HepG2 (cell line): ENCODE data around the gene TARS3. TPM values are rescaled to one million over a fixed set of nuclear protein-coding genes. Genes with fewer than 3 reads are reported as not detected.

Source experiments
- CC2D1A ChIP-seq: sonication (generic); formaldehyde crosslinking; IDR thresholded peaks from 2 replicates; pipeline ENCODE4 v1.8.1; 2023; ENCODE audit warnings: mild to moderate bottlenecking, missing genetic modification reagents
- IKZF1 ChIP-seq: fragments of 450-650 bp; IDR thresholded peaks from 2 replicates; pipeline ENCODE4 v1.7.1; 2016
- KDM4B ChIP-seq: sonication (generic); formaldehyde crosslinking; IDR thresholded peaks from 2 replicates; pipeline ENCODE4 v1.4.0; 2020; ENCODE audit warnings: missing genetic modification reagents
- NBN ChIP-seq: fragments of 450-650 bp; conservative IDR thresholded peaks from 2 replicates; pipeline ENCODE4 v1.6.1; 2017
- PRPF4 ChIP-seq: fragments of 200-400 bp; formaldehyde crosslinking; IDR thresholded peaks from 2 replicates; pipeline ENCODE4 v1.6.1; 2016; ENCODE audit warnings: low read length, low read depth; ENCODE audit not compliant: poor library complexity, severe bottlenecking
- polyA plus RNA-seq, 8 experiments: library from polyadenylated mRNA; depleted of rRNA in 3 of 8; stranded (reverse) in 7 of 8; unstranded in 1 of 8; fragments of >200 nt; fragmentation: Illumina TruSeq in 4 of 8; extraction: Trizol in 4 of 8; gene quantifications; 2 replicates each; pipeline versions ENCODE4 v1.2.1 to v1.2.3, GENCODE V29; 2011 to 2016; ENCODE audit warnings: low read depth in 4 of 8, missing spikeins in 1 of 8, mixed read lengths in 1 of 8; ENCODE audit not compliant: insufficient read depth in 1 of 8
- total RNA-seq, 5 experiments: library from RNA; depleted of rRNA; stranded (reverse); fragments of >200 nt; fragmentation: Illumina TruSeq; extraction: Trizol; gene quantifications; 2 replicates each; pipeline ENCODE4 v1.2.3, GENCODE V29; 2016; ENCODE audit warnings: low read depth in 1 of 5
- TF ChIP-seq, protein P1 (sequence below): sonication (generic); formaldehyde crosslinking; IDR thresholded peaks from 2 replicates; pipeline ENCODE4 v1.9.0; 2021; ENCODE audit warnings: missing genetic modification reagents, mild to moderate bottlenecking, borderline replicate concordance
- TF ChIP-seq, protein P2 (sequence below): sonication (generic); formaldehyde crosslinking; IDR thresholded peaks from 2 replicates; pipeline ENCODE4 v1.8.0; 2022; ENCODE audit warnings: missing genetic modification reagents, mild to moderate bottlenecking, inconsistent platforms, borderline replicate concordance
- TF ChIP-seq, protein P3 (sequence below): sonication (generic); formaldehyde crosslinking; IDR thresholded peaks from 2 replicates; pipeline ENCODE4 v1.5.0; 2020; ENCODE audit warnings: mild to moderate bottlenecking, missing genetic modification reagents
- TF ChIP-seq, protein P4 (sequence below): sonication (generic); formaldehyde crosslinking; IDR thresholded peaks from 2 replicates; pipeline ENCODE4 v1.5.0; 2020; ENCODE audit warnings: missing genetic modification reagents
- TF ChIP-seq, protein P5 (sequence below): sonication (generic); formaldehyde crosslinking; IDR thresholded peaks from 2 replicates; pipeline ENCODE4 v1.5.0; 2020; ENCODE audit warnings: missing genetic modification reagents
- TF ChIP-seq, protein P6 (sequence below): sonication (generic); formaldehyde crosslinking; IDR thresholded peaks from 2 replicates; pipeline ENCODE4 v1.4.0; 2020; ENCODE audit warnings: missing genetic modification reagents, borderline replicate concordance

Gene TARS3
- total and polyA plus RNA-seq, 2 of the 13 experiments (the other 11 are each of a cell fraction or from before 2014, with no cell fraction given) = 4.1 to 11.7 TPM

DNA sequence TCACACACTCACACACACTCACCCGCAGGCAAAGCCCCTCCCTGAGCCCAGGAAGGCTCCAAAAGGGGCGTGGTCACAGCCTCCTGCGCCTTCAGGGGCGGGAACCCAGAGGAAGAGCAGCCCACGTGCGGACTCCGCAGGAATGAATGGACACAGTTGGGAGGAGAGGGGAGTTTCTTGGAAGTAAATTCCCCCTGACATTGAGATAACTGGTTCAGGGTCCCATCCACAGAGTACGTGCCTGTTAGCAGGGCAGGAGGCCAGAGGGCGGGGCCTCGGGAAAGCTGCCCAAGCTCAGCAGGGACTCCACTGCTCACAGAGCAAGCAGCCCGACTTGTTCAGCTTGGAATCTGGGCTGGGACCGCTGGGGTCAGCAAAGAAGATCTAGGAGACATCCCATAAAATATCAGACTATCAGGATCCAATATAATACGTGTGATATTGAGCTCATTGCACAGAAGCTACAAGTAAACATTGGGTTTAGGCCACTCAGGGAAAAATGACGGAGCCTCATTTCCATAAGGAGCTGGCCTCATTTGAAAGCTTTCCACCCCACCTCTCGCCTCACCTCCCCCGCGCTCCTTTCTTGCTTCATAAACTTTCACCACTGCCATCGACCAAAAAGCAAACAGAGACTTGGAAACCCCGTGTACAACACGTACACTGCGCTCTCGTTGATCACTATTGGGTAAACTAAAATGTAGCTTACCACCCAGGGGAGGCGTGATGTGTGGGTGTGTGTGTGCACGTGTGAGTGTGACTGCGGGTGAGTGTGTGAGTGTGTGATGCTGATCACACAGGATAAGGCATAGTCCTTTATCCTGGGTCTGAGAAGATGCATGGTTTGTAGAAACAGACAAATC lies 108.1 kb downstream of the TARS3 start (continued):
- TF ChIP-seq, protein P1, sequence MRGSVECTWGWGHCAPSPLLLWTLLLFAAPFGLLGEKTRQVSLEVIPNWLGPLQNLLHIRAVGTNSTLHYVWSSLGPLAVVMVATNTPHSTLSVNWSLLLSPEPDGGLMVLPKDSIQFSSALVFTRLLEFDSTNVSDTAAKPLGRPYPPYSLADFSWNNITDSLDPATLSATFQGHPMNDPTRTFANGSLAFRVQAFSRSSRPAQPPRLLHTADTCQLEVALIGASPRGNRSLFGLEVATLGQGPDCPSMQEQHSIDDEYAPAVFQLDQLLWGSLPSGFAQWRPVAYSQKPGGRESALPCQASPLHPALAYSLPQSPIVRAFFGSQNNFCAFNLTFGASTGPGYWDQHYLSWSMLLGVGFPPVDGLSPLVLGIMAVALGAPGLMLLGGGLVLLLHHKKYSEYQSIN (CRISPR knock-in tag) = no peak
- TF ChIP-seq, protein P2, sequence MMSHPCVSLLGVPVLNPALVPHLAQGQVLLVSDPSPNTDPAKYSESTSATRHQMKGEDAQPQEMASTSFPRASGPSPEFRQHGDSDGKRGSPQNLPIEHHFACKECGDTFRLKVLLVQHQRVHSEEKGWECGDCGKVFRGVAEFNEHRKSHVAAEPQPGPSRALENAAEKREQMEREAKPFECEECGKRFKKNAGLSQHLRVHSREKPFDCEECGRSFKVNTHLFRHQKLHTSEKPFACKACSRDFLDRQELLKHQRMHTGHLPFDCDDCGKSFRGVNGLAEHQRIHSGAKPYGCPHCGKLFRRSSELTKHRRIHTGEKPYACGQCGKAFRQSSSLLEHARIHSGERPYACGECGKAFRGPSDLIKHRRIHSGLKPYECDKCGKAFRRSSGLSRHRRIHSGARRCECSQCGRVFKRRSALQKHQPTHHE = 0 out of 2 replicates have a peak, but pooled peaks have one; percentile 71
- no peak for TF ChIP-seq NBN
- TF ChIP-seq, protein P3, sequence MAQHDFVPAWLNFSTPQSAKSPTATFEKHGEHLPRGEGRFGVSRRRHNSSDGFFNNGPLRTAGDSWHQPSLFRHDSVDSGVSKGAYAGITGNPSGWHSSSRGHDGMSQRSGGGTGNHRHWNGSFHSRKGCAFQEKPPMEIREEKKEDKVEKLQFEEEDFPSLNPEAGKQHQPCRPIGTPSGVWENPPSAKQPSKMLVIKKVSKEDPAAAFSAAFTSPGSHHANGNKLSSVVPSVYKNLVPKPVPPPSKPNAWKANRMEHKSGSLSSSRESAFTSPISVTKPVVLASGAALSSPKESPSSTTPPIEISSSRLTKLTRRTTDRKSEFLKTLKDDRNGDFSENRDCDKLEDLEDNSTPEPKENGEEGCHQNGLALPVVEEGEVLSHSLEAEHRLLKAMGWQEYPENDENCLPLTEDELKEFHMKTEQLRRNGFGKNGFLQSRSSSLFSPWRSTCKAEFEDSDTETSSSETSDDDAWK = no peak
- TF ChIP-seq, protein P4, sequence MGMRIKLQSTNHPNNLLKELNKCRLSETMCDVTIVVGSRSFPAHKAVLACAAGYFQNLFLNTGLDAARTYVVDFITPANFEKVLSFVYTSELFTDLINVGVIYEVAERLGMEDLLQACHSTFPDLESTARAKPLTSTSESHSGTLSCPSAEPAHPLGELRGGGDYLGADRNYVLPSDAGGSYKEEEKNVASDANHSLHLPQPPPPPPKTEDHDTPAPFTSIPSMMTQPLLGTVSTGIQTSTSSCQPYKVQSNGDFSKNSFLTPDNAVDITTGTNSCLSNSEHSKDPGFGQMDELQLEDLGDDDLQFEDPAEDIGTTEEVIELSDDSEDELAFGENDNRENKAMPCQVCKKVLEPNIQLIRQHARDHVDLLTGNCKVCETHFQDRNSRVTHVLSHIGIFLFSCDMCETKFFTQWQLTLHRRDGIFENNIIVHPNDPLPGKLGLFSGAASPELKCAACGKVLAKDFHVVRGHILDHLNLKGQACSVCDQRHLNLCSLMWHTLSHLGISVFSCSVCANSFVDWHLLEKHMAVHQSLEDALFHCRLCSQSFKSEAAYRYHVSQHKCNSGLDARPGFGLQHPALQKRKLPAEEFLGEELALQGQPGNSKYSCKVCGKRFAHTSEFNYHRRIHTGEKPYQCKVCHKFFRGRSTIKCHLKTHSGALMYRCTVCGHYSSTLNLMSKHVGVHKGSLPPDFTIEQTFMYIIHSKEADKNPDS (CRISPR knock-in tag) = 0 out of 2 replicates have a peak, but pooled peaks have one; percentile 58
- TF ChIP-seq KDM4B (CRISPR knock-in tag) = no peak
- no peak for TF ChIP-seq PRPF4
- TF ChIP-seq, protein P5, sequence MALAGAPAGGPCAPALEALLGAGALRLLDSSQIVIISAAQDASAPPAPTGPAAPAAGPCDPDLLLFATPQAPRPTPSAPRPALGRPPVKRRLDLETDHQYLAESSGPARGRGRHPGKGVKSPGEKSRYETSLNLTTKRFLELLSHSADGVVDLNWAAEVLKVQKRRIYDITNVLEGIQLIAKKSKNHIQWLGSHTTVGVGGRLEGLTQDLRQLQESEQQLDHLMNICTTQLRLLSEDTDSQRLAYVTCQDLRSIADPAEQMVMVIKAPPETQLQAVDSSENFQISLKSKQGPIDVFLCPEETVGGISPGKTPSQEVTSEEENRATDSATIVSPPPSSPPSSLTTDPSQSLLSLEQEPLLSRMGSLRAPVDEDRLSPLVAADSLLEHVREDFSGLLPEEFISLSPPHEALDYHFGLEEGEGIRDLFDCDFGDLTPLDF (CRISPR knock-in tag) = no peak
- TF ChIP-seq CC2D1A (CRISPR knock-in tag) = no peak
- no peak for TF ChIP-seq IKZF1
- TF ChIP-seq, protein P6, sequence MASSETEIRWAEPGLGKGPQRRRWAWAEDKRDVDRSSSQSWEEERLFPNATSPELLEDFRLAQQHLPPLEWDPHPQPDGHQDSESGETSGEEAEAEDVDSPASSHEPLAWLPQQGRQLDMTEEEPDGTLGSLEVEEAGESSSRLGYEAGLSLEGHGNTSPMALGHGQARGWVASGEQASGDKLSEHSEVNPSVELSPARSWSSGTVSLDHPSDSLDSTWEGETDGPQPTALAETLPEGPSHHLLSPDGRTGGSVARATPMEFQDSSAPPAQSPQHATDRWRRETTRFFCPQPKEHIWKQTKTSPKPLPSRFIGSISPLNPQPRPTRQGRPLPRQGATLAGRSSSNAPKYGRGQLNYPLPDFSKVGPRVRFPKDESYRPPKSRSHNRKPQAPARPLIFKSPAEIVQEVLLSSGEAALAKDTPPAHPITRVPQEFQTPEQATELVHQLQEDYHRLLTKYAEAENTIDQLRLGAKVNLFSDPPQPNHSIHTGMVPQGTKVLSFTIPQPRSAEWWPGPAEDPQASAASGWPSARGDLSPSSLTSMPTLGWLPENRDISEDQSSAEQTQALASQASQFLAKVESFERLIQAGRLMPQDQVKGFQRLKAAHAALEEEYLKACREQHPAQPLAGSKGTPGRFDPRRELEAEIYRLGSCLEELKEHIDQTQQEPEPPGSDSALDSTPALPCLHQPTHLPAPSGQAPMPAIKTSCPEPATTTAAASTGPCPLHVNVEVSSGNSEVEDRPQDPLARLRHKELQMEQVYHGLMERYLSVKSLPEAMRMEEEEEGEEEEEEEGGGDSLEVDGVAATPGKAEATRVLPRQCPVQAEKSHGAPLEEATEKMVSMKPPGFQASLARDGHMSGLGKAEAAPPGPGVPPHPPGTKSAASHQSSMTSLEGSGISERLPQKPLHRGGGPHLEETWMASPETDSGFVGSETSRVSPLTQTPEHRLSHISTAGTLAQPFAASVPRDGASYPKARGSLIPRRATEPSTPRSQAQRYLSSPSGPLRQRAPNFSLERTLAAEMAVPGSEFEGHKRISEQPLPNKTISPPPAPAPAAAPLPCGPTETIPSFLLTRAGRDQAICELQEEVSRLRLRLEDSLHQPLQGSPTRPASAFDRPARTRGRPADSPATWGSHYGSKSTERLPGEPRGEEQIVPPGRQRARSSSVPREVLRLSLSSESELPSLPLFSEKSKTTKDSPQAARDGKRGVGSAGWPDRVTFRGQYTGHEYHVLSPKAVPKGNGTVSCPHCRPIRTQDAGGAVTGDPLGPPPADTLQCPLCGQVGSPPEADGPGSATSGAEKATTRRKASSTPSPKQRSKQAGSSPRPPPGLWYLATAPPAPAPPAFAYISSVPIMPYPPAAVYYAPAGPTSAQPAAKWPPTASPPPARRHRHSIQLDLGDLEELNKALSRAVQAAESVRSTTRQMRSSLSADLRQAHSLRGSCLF (CRISPR knock-in tag) = no peak
